GM18508 (cell line): Measurements from ENCODE around the gene ZNF837.
"Not testable (repeated sequence)": the region's sequence is repeated elsewhere in the genome, so short reads cannot be mapped to it uniquely, and the experiment has no call there.

ENCODE experiments used
- ATAC-seq: cut with Tn5 transposase; IDR thresholded peaks from one replicate; pipeline ENCODE4 v1.9.1; 2021; ENCODE audit warnings: moderate number of reproducible peaks; ENCODE audit not compliant: insufficient read depth, unreplicated experiment

ZNF837 gene

DNA sequence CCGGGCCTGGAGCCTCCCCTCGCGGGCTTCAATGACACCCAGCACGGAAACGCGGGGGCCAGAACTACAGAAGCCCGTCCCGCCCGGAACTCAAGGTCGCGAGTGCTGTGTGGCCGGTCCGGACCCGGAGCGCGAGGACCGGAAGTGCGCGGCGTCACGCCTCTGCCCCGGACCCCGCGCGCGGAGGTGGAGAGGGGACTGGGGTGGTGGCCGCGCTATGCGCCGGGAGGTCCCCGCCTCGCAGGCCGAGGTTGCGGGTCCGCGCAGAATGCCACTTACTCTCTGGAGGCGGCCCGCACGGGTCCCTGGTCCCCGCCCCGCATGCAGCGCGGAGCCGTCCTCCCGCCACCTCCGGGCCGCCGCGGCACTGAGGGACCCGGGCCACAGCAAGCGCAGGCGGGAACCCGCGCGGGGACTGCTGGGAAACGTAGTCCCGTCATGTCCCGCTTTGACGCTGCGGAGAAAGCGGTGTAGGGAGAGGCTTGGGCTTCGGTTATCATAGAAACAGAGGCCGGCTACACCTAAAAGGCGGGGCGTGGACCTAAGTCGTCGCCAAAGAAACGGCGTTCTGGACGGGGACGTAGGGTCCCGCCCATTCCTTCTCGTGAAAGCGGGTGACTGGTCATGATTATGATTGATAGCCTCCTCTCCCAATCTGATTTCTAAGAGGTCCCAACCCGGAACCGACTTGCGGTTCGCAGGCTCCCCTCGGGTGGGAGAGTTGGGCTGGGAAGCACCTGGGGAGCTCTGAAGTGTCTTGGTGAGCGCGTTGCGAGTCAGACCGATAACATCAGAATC lies at the start of gene ZNF837:
Gene ZNF837 (minus strand): TSS at position 369 of the 798 bp plus-strand sequence. CDS start 11,698 bp downstream, outside the sequence.
- ATAC-seq = peak; percentile 67

DNA sequence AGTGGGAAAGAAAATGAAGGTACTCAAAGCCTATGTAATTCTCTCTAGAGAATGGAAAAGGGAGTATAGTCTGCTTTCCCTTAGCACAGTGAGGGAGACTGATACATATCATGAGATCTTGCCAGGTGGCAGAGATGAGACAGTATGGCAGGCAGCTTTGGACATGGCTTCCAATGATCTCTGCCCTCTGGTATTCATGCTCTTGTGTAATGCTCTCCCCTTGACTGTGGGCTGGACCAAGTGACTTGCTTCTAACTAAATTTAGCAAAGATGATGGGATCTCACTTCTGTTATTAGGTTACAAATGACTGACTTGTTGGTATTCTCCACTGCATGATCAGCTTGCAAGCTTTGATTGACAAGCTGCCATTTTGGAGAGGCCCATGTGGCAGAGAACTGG lies 48.9 kb upstream of the ZNF837 start:
- no peak for ATAC-seq

DNA sequence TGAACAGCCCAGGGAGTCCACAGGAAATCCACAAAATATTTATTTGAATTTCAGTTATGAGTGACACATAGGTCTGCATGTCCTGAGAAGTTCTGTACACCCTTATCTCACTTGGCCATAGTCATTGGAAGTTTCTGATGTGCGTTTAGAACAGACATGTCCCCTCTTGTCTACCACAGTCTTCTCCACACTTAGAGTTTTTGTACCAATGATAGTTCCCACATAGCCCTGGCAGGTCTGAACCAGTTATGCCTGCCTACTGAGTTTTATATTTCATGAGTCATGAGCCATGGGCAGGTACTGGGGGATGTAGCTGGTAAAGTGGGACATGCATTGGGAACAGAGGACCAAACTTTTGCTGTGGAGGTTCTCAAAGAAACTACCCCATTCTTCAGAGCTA lies 47.8 kb upstream of the ZNF837 start:
- ATAC-seq = no peak

DNA sequence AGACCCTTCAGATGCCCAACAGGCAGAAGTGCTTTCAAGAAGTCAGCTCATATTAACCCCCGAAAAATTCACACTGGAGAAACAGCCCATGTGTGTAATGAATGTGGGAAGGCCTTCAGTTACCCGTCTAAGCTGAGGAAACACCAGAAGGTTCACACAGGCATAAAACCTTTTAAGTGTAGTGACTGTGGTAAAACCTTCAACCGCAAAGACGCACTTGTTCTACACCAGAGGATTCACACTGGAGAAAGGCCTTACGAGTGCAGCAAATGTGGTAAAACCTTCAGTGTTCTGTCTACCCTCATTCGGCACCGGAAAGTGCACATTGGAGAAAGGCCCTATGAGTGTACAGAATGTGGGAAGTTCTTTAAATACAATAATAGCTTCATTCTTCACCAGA lies 36.2 kb upstream of the ZNF837 start:
- ATAC-seq = no peak

DNA sequence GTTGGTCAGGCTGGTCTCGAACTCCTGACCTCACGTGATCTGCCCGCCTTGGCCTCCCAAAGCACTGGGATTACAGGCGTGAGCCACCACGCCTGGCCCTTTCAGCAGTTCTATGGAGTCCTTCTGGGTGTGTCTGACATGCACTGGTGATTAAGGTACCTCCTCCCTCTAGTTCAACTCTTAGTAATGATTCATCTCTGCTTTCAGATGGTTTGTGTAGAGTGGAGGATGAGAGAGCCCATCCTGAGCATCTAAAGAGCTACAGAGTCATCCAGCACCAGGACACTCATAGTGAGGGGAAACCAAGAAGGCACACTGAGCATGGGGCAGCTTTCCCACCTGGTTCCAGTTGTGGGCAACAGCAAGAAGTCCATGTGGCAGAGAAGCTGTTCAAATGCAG lies 35.8 kb upstream of the ZNF837 start:
- no peak for ATAC-seq

DNA sequence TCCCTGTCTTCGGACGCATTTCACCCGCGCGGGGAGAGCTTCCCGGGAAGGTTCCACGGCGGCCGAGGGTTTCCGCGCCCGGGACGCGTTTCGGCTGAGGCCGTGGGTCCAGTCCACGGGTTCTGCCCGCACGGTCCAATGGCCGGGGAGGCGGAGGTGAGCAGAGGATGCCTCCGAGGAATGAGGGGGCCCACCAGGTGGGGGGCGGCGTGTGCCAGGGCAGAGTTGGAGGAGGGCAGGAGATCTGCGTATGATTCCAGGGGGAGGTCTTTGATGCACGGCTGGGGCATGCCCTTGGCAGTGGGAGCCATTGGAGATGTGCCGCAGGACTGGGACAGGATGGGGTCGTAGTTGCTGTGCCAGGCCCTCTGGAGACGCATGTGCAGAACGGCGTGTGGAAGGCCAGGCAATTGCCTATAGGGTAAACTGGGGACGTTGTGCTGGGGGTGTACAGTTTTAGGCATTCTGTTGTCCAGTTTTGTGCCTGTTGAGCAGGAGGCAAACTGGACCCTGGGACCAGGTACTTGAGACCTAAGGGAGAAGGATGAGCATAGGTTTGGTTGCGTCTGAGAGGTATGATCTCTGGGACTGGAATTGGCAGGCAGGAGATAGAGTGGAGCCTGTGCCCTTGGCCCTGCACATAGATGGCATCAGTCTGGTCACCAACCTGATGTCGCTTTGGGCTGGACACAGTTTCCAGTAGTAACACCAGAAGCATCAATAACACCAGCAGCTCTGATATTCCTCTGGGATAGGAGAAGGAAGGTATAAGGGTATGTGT lies 28.4 kb upstream of the ZNF837 start:
- ATAC-seq = no peak

DNA sequence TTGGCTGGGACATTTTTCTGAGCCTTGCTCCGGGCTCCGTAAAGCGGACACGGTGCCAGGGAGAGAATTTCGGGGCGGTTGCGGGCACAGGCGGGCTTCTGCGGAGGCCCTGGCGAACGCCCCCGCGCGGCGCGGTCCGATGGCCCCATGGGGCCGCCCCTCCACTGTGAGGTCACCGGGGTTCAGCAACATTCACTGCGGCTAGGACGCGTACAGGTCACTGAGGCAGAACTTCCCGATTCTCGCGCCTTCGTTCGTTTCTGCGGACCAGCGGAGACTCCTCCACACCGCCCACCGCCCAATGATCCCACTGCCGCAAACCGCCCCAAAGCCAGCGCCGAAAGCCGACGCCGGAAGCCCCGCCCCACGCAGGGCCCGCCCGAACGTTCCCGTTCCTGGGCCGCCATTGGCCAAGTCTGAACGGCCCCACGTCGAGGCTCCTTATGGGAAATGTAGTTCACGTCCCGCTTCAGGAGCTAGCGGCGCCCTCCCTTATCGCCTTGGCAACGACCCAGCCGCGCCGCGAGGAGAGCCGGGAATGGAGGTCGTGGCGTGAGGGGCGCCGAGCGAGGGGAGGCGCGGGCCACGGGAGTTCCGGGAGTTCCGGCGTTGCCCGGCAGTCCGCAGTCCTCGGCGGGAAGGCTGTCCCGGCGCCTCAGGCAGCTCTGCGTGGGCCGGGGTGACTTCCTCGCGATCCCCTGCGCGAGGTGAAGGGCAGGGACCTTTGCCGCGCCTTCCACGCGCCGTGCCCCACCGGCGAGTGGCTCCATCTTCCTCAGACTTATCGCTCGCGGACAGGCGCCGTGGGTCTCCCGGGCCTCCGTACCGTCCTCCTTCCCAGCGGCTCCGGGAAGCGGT lies 27.6 kb upstream of the ZNF837 start, which contains the start of gene ZNF584:
Gene ZNF584 (plus strand): TSS at position 498 of the 858 bp plus-strand sequence. CDS start 499 bp downstream, outside the sequence.
- no peak for ATAC-seq

DNA sequence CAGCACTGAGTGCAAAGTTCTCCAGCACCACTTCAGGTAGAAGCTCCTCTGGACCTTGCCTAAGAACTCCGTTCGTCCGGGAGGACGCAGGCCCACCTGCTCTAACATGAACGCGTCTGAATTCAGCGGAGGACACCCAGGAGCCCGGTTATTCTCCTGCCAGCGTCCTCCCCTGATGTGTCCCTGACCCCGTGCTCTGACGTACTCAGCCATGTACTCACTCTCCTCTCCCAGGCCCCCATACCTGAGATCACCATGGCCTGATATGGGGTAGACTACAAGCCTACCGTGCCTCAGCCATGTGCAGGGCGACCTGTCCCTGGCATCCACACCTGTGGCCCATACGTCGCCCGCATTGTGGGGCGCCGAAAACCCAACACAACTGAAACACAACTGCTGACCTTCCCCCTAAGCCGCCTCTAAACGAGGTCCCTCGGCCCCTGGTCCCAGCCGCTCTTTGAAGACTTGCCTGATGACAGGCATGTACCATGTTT lies 26.9 kb upstream of the ZNF837 start:
- no peak for ATAC-seq

DNA sequence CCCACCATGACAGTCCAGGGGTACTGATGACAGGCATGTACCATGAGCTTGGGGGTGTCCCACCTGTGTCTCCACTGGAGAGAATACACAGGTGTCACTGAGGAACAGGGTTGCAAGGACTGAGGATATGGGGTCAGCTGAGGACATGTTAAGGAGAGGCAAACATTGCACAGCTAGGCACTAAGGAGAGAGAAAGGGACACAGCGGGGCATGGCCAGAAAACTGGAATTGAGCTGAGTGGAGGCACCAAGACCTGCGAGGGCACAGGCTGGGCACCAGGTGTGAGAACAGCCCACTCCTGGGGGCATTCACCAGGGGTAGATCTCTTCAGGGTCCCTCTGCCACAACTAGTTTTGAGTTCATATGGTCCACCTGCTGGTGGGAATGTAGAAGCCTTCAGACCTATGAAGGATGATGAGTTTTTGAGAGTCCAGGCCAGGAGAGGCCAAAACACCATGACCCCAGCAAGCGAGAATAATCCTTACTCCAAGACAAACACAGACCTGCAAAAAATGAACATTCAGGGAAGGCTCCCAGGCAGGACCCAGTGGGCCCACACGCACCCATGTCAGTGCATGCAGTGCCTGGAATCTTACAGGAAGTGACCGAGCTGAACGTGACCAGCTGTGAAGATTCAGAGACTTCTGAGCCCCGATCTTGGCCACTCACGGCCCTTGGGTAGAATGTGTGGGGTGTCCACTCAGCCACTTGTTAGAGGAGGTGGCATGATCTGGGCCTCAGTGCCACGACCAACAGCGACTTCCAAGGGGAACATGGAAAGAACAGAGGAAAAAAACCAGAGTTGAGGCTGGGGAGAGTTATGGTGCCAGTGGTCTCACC lies 26.2 kb upstream of the ZNF837 start:
- no peak for ATAC-seq

DNA sequence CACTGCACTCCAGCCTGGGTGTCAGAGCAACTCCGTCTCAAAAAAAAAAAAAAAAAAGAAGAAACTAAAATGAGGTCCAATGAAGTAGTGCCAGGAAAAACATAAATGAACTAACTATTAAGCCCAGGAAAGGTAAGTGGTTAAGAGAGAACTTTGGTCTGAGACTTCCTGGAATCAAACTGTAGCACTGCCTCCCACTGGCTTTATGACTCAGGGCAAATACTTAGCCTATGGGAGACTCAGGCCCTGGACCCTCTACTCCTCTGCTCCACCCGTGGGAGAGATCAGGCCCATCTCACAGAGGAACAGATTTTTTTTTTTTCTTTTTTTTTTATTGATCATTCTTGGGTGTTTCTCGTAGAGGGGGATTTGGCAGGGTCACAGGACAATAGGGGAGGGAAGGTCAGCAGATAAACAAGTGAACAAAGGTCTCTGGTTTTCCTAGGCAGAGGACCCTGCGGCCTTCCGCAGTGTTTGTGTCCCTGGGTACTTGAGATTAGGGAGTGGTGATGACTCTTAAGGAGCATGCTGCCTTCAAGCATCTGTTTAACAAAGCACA lies 23.2 kb upstream of the ZNF837 start:
- ATAC-seq = not testable (repeated sequence)

DNA sequence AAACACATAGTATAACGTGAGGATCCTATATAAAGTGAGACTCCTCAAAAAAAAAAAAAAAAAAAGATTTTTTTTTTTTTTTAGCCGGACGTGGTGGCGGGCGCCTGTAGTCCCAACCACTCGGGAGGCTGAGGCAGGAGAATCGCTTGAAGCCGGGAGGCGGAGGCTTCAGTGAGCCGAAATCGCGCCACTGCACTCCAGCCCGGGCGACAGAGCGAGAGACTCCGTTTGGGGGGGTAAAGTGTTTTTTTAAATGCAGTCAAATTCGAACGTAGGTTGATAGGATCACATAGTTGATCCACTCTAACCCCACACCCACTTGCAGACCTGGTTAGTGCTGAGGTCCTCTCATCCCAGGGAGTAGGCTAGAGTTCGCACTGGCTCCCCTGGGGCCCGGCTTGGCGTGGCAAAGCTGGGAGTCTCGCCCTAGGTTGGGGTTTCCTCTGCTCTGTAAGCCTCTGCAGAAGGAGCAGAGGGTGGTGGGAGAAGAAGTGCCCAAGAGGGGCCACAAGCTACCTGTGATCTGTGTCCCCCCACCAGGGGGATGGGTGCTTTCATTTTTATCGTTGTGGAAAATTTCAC lies 21.1 kb upstream of the ZNF837 start:
- ATAC-seq = no peak

DNA sequence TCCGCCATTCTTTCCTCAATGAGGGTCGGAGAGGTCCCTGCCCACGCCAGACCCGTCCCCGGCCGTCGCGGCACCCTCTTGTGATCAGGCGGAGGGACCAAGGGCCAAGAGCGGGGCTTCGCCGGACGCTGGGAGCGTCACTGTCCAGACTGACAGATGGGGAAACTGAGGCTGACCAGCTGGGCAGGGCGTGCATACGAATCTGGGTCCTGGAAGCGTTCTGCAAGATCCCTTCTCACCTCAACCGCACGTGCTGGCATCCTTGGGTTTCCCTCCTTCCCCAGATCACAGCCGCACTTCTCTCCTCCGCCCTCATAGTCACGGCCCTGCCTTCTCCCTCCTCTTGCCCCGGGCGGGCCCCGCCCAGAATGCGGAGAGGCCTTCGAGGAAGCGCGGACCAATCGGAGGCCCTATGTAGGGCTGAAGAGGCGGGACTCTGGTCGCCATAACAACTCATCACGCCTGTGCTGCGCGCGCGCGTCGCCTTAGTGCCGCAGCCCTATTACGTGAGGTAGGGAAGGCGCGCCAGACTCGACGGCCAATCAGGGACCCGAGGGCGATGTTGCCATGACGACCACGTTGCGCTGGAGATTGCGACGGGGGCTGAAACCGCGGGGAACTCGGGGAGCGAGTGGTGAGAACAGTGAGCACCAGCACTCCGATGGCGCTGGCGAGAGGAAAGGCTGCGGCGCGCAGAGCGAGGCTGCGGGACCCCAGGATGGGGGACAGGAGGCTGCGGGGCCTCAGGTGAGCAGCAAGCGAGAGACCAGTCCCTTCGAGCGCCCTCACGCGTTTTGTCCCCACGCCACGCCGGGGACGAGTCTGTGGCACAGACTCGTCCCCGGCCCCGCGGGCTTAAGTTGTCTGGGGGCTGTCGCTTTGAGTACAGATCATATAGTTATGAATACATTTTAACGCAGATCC lies 20.3 kb upstream of the ZNF837 start:
- peak; percentile 94 for ATAC-seq

DNA sequence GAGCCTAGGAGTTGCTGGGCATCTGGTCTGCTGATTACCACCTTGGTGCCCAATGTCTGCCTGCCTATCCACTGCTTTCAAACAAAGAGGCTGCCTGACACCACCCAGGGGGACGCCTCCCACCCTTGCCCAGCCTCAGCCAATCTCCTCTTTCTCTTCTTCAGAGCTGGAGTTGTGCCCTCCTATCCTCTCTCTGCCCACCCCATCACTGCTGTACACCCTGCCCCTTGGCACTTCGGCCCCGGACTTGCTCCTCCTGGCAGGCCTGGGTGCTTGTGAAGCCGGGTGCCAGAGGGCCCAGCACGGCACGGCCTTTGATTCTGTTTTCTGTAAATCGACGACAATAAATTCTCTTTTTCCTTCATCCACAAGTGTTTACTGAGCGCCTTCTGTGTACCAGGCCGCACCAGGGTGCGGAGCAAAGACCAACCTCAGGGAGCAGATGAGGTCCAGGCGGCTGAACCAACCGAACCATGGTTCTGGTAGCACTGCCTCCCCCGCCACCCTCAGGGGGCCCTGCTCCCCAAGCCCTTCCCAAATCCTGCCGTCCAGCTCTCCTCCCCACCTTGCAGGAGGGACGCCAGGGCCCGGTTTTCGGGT lies 19.6 kb upstream of the ZNF837 start:
- no peak for ATAC-seq

DNA sequence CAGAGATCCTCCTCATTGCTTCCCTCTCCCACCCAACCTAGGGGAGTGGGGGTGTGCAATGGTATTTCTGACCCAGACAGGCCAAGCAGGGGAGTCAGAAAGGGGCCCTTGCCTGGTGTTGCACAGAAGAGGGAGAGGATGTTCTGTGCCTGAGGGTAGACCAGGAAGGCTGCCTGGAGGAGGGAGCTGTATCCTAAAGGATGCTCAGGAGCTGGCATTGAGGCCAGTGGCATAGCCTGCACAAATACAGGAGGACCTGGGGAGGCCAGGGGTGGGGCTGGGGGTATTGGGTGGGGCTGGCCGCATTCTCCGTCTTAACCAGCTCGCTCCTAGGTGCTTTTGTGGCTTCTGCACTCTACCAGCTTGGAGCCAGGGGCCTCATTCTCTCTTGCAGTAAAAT lies 19.1 kb upstream of the ZNF837 start:
- no peak for ATAC-seq

DNA sequence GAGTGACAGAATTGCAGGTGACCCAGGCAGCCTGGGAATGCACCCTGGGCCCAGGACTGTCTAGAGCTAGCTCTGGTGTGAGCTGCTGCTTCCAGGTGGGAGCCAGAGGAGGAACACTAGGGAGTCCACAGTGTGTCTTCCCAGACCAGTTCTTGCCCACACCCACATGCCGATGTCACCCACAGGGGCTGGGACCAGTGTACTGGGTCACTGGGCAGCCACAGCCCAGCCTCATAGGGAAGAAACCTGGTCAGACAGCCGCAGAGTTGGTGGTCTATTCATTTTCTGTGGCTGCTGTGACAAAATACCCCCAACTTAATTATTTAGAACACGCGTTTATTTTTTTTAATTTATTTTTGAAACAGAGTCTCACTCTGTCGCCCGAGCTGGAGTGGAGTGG lies 17.7 kb upstream of the ZNF837 start:
- ATAC-seq = no peak

DNA sequence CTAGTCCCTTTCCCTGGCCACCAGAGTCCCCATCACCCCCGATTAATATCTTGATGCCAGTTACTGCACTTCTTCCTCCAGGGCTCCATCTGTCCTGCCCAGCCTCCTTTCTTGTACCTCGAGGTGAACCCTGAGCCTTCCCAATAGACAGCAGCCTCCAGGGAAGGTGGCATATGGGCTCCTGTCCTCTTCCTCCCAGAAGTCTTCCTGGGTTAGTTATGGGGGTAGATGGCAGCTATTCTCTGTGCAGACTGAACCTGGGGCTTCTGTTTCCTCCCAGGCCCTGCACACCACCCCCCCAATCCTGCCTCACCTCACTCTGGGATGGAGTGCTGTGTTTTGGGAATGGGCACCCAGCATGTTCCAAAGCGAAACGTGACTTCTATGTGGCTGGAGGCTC lies 17.3 kb upstream of the ZNF837 start:
- ATAC-seq = no peak

DNA sequence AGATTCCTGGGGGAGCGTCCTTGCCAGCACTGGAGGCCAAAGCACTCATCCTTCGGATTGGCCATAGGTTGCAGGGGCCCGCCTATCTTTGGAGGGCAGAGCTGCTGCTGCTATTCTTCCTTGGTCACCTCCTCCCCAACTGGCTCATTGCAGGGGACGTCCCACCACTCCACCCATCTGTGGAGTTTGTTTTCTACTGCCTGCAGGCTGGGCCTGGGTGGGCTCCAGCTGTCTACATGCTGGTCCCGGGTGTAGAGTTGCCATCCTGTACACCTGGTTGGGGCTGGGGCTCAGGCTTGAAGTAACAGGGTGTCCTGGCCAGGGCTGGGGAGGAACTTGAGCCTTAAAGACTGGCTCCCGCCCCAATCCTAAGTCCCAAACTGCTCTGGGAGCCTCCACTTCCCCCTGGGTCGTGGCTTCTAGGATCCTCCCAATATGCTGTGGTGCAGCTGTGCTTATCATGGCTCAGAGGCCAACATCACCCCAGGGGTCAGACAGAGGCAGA lies 16.8 kb upstream of the ZNF837 start:
- ATAC-seq = no peak
